Measurements from ENCODE around the gene VSTM4.

VSTM4 gene

DNA sequence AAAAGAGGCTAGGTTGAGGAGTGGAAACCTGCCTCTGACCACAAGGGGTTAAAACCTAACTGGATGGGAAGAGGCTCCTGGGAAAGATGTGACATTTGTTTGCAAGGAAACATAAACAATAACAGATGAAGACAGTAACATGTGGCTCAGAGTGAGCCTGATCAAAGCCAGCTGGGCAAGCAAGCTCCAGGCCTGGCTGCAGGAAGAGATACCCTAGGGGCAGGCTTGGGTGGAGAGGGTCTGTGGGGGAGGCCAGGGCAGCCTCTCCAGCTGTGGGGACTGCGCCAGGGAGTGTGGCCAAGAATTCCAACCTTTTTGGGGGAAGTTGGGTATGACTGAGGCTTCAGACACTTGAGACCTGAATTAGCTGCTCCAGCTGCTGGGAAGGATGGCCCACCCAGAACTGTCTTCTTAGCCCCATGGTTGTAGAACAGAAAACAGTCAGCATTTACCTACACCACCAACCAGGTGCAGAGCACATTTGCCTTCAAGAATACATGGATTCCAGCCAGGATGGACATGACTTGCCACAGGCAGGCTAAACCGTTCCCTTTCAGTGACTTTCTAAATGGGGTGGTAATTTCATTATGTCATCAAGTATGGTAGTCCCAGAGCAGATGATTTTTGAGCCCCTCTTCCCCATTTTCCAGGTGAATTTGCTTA, 28.9 kb upstream of the VSTM4 start:
- Histone ChIP-seq H3K4me3 (ENCODE audit: low read length in 2 of 2) (no peak overlapping the region), H3K4me1 (ENCODE audit: control insufficient read depth in 2 of 2, insufficient read depth in 2 of 2, low read length in 2 of 2) (peaks cover 0 to 3% of the 10 kb centered on the region in 2 donors), H3K9ac (ENCODE audit: low read depth in 1 of 2, low read length in 2 of 2) (no peak overlapping the region), H3K27ac (ENCODE audit: low read depth in 2 of 2, low read length in 2 of 2) (no peak overlapping the region), H3K36me3 (ENCODE audit: control insufficient read depth in 2 of 2, insufficient read depth in 2 of 2, low read length in 2 of 2) (no peaks in the 10 kb centered on the region), H3K9me3 (ENCODE audit: control insufficient read depth in 2 of 2, low read length in 2 of 2) (no peaks in the 10 kb centered on the region), H3K27me3 (ENCODE audit: control insufficient read depth in 2 of 2, insufficient read depth in 2 of 2, low read length in 2 of 2) (no peaks in the 10 kb centered on the region)

GRCh38 chr10:49143249-49143648, 27.9 kb upstream of the VSTM4 start:
- no peaks in the 10 kb centered on the region for H3K36me3 ChIP-seq (ENCODE audit: control insufficient read depth in 2 of 2, insufficient read depth in 2 of 2, low read length in 2 of 2)
- H3K27me3 ChIP-seq (ENCODE audit: control insufficient read depth in 2 of 2, insufficient read depth in 2 of 2, low read length in 2 of 2): no peaks in the 10 kb centered on the region
- peaks cover 3 to 4% of the 10 kb centered on the region in 2 donors for H3K4me1 ChIP-seq (ENCODE audit: control insufficient read depth in 2 of 2, insufficient read depth in 2 of 2, low read length in 2 of 2)
- H3K9ac ChIP-seq (ENCODE audit: low read depth in 1 of 2, low read length in 2 of 2): no peak overlapping the region
- no peak overlapping the region for H3K4me3 ChIP-seq (ENCODE audit: low read length in 2 of 2)
- H3K9me3 ChIP-seq (ENCODE audit: control insufficient read depth in 2 of 2, low read length in 2 of 2): no peaks in the 10 kb centered on the region
- H3K27ac ChIP-seq (ENCODE audit: low read depth in 2 of 2, low read length in 2 of 2): no peak overlapping the region

DNA sequence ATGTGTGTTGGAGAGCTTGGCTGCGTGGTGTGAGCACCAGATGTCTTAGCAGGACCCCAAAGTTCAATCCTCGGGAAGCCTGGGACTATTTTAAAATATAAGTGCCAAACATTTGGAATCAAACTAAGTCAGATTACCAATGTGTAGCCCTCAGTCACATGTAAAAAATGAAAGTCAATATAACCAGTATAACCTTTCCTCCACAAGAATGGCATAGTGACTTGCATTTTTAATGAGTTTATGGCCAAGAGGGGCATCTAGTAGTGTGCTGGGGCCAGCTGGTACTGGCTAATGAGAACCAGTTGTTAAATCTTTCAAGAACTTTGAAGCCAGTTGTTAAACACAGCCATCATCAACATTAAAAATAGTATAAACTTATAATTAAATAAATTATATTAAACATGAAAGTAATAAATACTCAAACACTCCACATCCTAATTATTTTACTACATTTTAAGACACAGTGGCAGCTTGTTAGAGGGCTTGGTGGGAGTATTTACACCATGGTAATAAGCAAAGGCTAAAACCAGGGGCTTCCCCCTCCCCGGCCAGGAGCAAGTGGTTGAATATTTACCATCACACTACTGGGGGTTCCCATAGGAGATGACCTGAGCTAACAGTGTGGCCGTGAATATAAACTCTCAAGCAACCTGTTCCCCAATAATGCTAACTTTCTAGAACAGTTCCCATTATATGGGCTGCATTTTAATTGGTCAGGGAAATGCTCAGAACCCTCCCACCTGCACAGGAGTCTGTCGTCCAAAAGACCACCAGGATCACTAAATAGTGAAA, 26.4 kb upstream of the VSTM4 start:
- Histone ChIP-seq H3K4me1 (ENCODE audit: control insufficient read depth in 2 of 2, insufficient read depth in 2 of 2, low read length in 2 of 2) (peaks cover 3 to 4% of the 10 kb centered on the region in 2 donors), H3K27ac (ENCODE audit: low read depth in 2 of 2, low read length in 2 of 2) (no peak overlapping the region), H3K9me3 (ENCODE audit: control insufficient read depth in 2 of 2, low read length in 2 of 2) (no peaks in the 10 kb centered on the region), H3K27me3 (ENCODE audit: control insufficient read depth in 2 of 2, insufficient read depth in 2 of 2, low read length in 2 of 2) (no peaks in the 10 kb centered on the region), H3K4me3 (ENCODE audit: low read length in 2 of 2) (no peak overlapping the region), H3K36me3 (ENCODE audit: control insufficient read depth in 2 of 2, insufficient read depth in 2 of 2, low read length in 2 of 2) (no peaks in the 10 kb centered on the region), H3K9ac (ENCODE audit: low read depth in 1 of 2, low read length in 2 of 2) (no peak overlapping the region)

- peaks cover 3 to 4% of the 10 kb centered on the region in 2 donors for H3K4me1 ChIP-seq (ENCODE audit: control insufficient read depth in 2 of 2, insufficient read depth in 2 of 2, low read length in 2 of 2)
- H3K27ac ChIP-seq (ENCODE audit: low read depth in 2 of 2, low read length in 2 of 2): no peak overlapping the region
- no peaks in the 10 kb centered on the region for H3K36me3 ChIP-seq (ENCODE audit: control insufficient read depth in 2 of 2, insufficient read depth in 2 of 2, low read length in 2 of 2)
- no peaks in the 10 kb centered on the region for H3K27me3 ChIP-seq (ENCODE audit: control insufficient read depth in 2 of 2, insufficient read depth in 2 of 2, low read length in 2 of 2)
- no peak overlapping the region for H3K4me3 ChIP-seq (ENCODE audit: low read length in 2 of 2)
- H3K9me3 ChIP-seq (ENCODE audit: control insufficient read depth in 2 of 2, low read length in 2 of 2): no peaks in the 10 kb centered on the region
- no peak overlapping the region for H3K9ac ChIP-seq (ENCODE audit: low read depth in 1 of 2, low read length in 2 of 2)
These were observed 25.2 kb upstream of the VSTM4 start for GRCh38 chr10:49140304-49141177.

GRCh38 chr10:49139846-49140195, 24.5 kb upstream of the VSTM4 start:
- Histone ChIP-seq H3K9ac (ENCODE audit: low read depth in 1 of 2, low read length in 2 of 2) (no peak overlapping the region), H3K27me3 (ENCODE audit: control insufficient read depth in 2 of 2, insufficient read depth in 2 of 2, low read length in 2 of 2) (no peaks in the 10 kb centered on the region), H3K36me3 (ENCODE audit: control insufficient read depth in 2 of 2, insufficient read depth in 2 of 2, low read length in 2 of 2) (no peaks in the 10 kb centered on the region), H3K27ac (ENCODE audit: low read depth in 2 of 2, low read length in 2 of 2) (peak overlapping the region; percentile 36 to 49), H3K9me3 (ENCODE audit: control insufficient read depth in 2 of 2, low read length in 2 of 2) (no peaks in the 10 kb centered on the region), H3K4me3 (ENCODE audit: low read length in 2 of 2) (no peak overlapping the region), H3K4me1 (ENCODE audit: control insufficient read depth in 2 of 2, insufficient read depth in 2 of 2, low read length in 2 of 2) (peaks cover 3 to 4% of the 10 kb centered on the region in 2 donors)

DNA sequence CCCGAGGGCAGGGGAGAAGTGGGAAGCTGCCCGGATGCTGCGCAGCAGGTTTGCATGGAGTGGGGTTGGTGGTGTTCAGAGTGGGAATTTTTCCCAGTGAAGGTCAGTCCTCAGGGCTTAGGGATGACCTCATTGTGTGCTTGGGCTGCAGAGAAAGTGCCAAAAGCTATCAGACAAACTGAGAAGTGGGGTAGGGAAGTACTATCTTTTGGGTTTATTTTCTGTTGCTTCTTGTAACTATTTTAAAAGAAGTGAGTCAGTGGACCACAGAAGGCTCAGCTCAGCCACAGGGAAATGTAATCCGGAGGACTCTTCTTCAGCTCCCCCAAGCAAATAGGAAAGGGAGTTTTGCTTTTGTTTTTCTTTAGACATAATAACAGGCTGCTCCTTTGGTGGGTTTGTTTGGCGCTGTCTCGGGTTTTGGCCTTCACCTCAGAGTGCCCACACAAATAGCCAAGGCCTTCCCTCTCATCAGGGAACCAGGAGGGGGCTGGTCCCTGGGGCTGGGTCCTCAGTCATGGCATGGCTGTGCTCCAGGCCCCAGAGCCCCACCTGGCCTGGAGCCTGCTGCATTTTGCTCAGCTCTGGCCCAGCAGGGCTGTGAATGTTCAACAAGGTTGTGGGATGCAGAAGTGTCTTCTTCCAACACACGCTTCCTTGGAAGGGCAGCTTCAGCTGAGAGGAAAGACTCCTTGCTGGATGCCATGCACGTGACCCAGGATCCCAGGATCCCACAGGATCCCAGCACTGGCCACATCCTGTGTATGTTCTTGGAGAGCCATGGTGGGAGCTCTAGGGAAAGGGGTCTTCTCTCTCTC, 23.9 kb upstream of the VSTM4 start:
- Histone ChIP-seq H3K36me3 (ENCODE audit: control insufficient read depth in 2 of 2, insufficient read depth in 2 of 2, low read length in 2 of 2) (no peaks in the 10 kb centered on the region), H3K9ac (ENCODE audit: low read depth in 1 of 2, low read length in 2 of 2) (no peak overlapping the region), H3K9me3 (ENCODE audit: control insufficient read depth in 2 of 2, low read length in 2 of 2) (no peaks in the 10 kb centered on the region), H3K27me3 (ENCODE audit: control insufficient read depth in 2 of 2, insufficient read depth in 2 of 2, low read length in 2 of 2) (no peaks in the 10 kb centered on the region), H3K27ac (ENCODE audit: low read depth in 2 of 2, low read length in 2 of 2) (peak overlapping the region; percentile 36 to 49), H3K4me1 (ENCODE audit: control insufficient read depth in 2 of 2, insufficient read depth in 2 of 2, low read length in 2 of 2) (peaks cover 3 to 4% of the 10 kb centered on the region in 2 donors), H3K4me3 (ENCODE audit: low read length in 2 of 2) (no peak overlapping the region)

GRCh38 chr10:49138361-49138891, 23.1 kb upstream of the VSTM4 start:
- peaks cover 3 to 4% of the 10 kb centered on the region in 2 donors for H3K4me1 ChIP-seq (ENCODE audit: control insufficient read depth in 2 of 2, insufficient read depth in 2 of 2, low read length in 2 of 2)
- H3K4me3 ChIP-seq (ENCODE audit: low read length in 2 of 2): no peak overlapping the region
- H3K9me3 ChIP-seq (ENCODE audit: control insufficient read depth in 2 of 2, low read length in 2 of 2): no peaks in the 10 kb centered on the region
- peak overlapping the region; percentile 20 to 44 for H3K27ac ChIP-seq (ENCODE audit: low read depth in 2 of 2, low read length in 2 of 2)
- no peak overlapping the region for H3K9ac ChIP-seq (ENCODE audit: low read depth in 1 of 2, low read length in 2 of 2)
- no peaks in the 10 kb centered on the region for H3K27me3 ChIP-seq (ENCODE audit: control insufficient read depth in 2 of 2, insufficient read depth in 2 of 2, low read length in 2 of 2)
- no peaks in the 10 kb centered on the region for H3K36me3 ChIP-seq (ENCODE audit: control insufficient read depth in 2 of 2, insufficient read depth in 2 of 2, low read length in 2 of 2)

GRCh38 chr10:49136525-49136924, 21.2 kb upstream of the VSTM4 start:
- H3K27me3 ChIP-seq (ENCODE audit: control insufficient read depth in 2 of 2, insufficient read depth in 2 of 2, low read length in 2 of 2): no peaks in the 10 kb centered on the region
- no peak overlapping the region for H3K27ac ChIP-seq (ENCODE audit: low read depth in 2 of 2, low read length in 2 of 2)
- H3K9ac ChIP-seq (ENCODE audit: low read depth in 1 of 2, low read length in 2 of 2): no peak overlapping the region
- H3K4me3 ChIP-seq (ENCODE audit: low read length in 2 of 2): no peak overlapping the region
- peaks cover 3 to 4% of the 10 kb centered on the region in 2 donors for H3K4me1 ChIP-seq (ENCODE audit: control insufficient read depth in 2 of 2, insufficient read depth in 2 of 2, low read length in 2 of 2)
- no peaks in the 10 kb centered on the region for H3K9me3 ChIP-seq (ENCODE audit: control insufficient read depth in 2 of 2, low read length in 2 of 2)
- H3K36me3 ChIP-seq (ENCODE audit: control insufficient read depth in 2 of 2, insufficient read depth in 2 of 2, low read length in 2 of 2): no peaks in the 10 kb centered on the region

GRCh38 chr10:49135575-49136313, 20.4 kb upstream of the VSTM4 start:
- Histone ChIP-seq H3K36me3 (ENCODE audit: control insufficient read depth in 2 of 2, insufficient read depth in 2 of 2, low read length in 2 of 2) (no peaks in the 10 kb centered on the region), H3K27me3 (ENCODE audit: control insufficient read depth in 2 of 2, insufficient read depth in 2 of 2, low read length in 2 of 2) (no peaks in the 10 kb centered on the region), H3K4me3 (ENCODE audit: low read length in 2 of 2) (no peak overlapping the region), H3K9me3 (ENCODE audit: control insufficient read depth in 2 of 2, low read length in 2 of 2) (no peaks in the 10 kb centered on the region), H3K27ac (ENCODE audit: low read depth in 2 of 2, low read length in 2 of 2) (no peak overlapping the region), H3K4me1 (ENCODE audit: control insufficient read depth in 2 of 2, insufficient read depth in 2 of 2, low read length in 2 of 2) (peaks cover 3 to 4% of the 10 kb centered on the region in 2 donors), H3K9ac (ENCODE audit: low read depth in 1 of 2, low read length in 2 of 2) (no peak overlapping the region)

Measured in mucosa of rectum (tissue), 2 donors.